Measurements from ENCODE around the gene FTO. TPM values are rescaled to one million over a fixed set of nuclear protein-coding genes. Genes with fewer than 3 reads are reported as not detected.

The FTO gene
- total RNA-seq, 4 donors from 2014 or later = 62.0 to 90.1 (median 75.1) TPM

- H3K9me3 ChIP-seq = no peaks in the 10 kb centered on the region
- H3K27ac ChIP-seq = no peak overlapping the region
- no peaks in the 10 kb centered on the region for H3K4me1 ChIP-seq
- intact Hi-C loops (cut with DNase I; ENCODE audit: low total_unique reads) (no loop called here), in situ Hi-C loops (cut with MboI; ENCODE audit: low sequenced_read_pairs in 4 of 4) (no loop called here)
- DNase-seq (no peak), ATAC-seq (no peak)
- no peak overlapping the region for H3K4me3 ChIP-seq
- H3K27me3 ChIP-seq = no peaks in the 10 kb centered on the region
- TF ChIP-seq CTCF (IDR thresholded peaks at IDR 0.05 in 4 of 5, conservative IDR thresholded peaks at IDR 0.05 in 1 of 5) = no peak
- TF ChIP-seq POLR2A (IDR thresholded peaks at IDR 0.05) = no peak
- no peaks in the 10 kb centered on the region for H3K36me3 ChIP-seq
Measured at GRCh38 chr16:54152362-54153239, 448.6 kb downstream of the FTO start.

- Histone ChIP-seq H3K4me3 (no peak overlapping the region), H3K4me1 (no peaks in the 10 kb centered on the region), H3K27me3 (no peaks in the 10 kb centered on the region), H3K36me3 (no peaks in the 10 kb centered on the region), H3K27ac (no peak overlapping the region), H3K9me3 (no peaks in the 10 kb centered on the region)
- TF ChIP-seq CTCF (IDR thresholded peaks at IDR 0.05 in 4 of 5, conservative IDR thresholded peaks at IDR 0.05 in 1 of 5) = no peak
- no peak for TF ChIP-seq POLR2A (IDR thresholded peaks at IDR 0.05)
- in situ Hi-C loops (cut with MboI; ENCODE audit: low sequenced_read_pairs in 4 of 4) = no loop called here
- ATAC-seq (no peak), DNase-seq (no peak)
- intact Hi-C loops (cut with DNase I; ENCODE audit: low total_unique reads) = no loop called here
Measured at GRCh38 chr16:54153240-54153934, 449.4 kb downstream of the FTO start.

GRCh38 chr16:54156349-54156748 lies 452.4 kb downstream of the FTO start:
- in situ Hi-C loops (cut with MboI; ENCODE audit: low sequenced_read_pairs in 4 of 4) (no loop called here), intact Hi-C loops (cut with DNase I; ENCODE audit: low total_unique reads) (no loop called here)
- no peak overlapping the region for H3K4me3 ChIP-seq
- H3K9me3 ChIP-seq = no peaks in the 10 kb centered on the region
- H3K27me3 ChIP-seq = no peaks in the 10 kb centered on the region
- H3K4me1 ChIP-seq = no peaks in the 10 kb centered on the region
- no peaks in the 10 kb centered on the region for H3K36me3 ChIP-seq
- DNase-seq (no peak), ATAC-seq (no peak)
- no peak for TF ChIP-seq CTCF (IDR thresholded peaks at IDR 0.05 in 4 of 5, conservative IDR thresholded peaks at IDR 0.05 in 1 of 5)
- no peak for TF ChIP-seq POLR2A (IDR thresholded peaks at IDR 0.05)
- no peak overlapping the region for H3K27ac ChIP-seq

- ATAC-seq (no peak), DNase-seq (no peak)
- no peaks in the 10 kb centered on the region for H3K4me1 ChIP-seq
- no peaks in the 10 kb centered on the region for H3K36me3 ChIP-seq
- no peak overlapping the region for H3K4me3 ChIP-seq
- intact Hi-C loops (cut with DNase I; ENCODE audit: low total_unique reads) (no loop called here), in situ Hi-C loops (cut with MboI; ENCODE audit: low sequenced_read_pairs in 4 of 4) (no loop called here)
- H3K27me3 ChIP-seq = no peaks in the 10 kb centered on the region
- TF ChIP-seq CTCF (IDR thresholded peaks at IDR 0.05 in 4 of 5, conservative IDR thresholded peaks at IDR 0.05 in 1 of 5) (no peak), POLR2A (IDR thresholded peaks at IDR 0.05) (no peak)
- no peaks in the 10 kb centered on the region for H3K9me3 ChIP-seq
- no peak overlapping the region for H3K27ac ChIP-seq
Measured at GRCh38 chr16:54158986-54159385, 455.0 kb downstream of the FTO start.

Measured in gastrocnemius medialis (tissue), 4 donors.